GM19463 (cell line): Measurements from ENCODE around the gene L3MBTL3.
"Not testable (repeated sequence)": the region's sequence is repeated elsewhere in the genome, so short reads cannot be mapped to it uniquely, and the experiment has no call there.

Experiments used
- ATAC-seq: cut with Tn5 transposase; IDR thresholded peaks from one replicate; pipeline ENCODE4 v1.9.1; 2021; ENCODE audit warnings: mild to moderate bottlenecking, moderate library complexity; ENCODE audit not compliant: unreplicated experiment

Gene L3MBTL3

GRCh38 chr6:130173377-130174004 is 155.1 kb downstream of the L3MBTL3 start:
- ATAC-seq, result not testable (repeated sequence)

GRCh38 chr6:130176378-130176777 is 158.0 kb downstream of the L3MBTL3 start:
- no peak for ATAC-seq

DNA sequence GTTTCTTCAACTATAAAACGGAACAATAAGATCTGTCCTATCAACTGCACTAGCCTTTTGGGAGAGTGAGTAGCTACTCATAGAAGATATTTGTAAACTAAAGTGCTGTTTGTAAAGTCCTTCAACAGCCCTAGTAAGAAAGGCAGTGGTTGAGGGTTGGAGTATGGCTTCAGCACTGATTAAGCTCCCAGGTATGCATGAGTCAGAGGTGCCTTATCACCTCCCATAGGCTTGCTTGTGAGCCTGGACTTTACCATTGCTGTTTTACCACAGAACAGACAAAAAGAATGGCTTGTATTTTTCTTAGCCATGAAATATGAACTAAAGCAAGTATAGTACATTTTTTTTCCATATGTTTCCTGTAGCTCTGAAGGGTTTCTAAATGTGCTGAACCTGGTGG is 160.3 kb downstream of the L3MBTL3 start:
- no peak for ATAC-seq

DNA sequence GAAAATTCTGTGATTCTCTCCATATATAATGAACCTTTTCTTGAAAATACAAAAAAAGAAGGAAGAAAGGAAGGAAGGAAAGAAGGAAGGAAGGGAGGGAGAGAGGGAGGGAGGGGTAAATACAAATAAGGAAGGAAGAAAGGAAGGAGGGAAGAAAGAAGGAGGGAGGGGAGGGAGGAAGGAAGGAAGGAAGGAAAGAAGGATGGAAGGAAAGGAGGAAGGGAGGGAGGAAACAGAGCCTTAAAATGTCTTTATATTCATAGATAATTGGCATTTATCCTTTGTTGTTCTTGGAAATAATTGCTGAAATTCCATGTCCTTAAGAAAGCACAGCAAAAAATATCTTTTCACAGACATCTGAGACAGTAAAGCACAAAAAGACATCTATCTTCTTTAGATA is 164.1 kb downstream of the L3MBTL3 start:
- ATAC-seq, result no peak

- peak; percentile 53 for ATAC-seq
Measured at GRCh38 chr6:130183271-130184222, 165.2 kb downstream of the L3MBTL3 start.

GRCh38 chr6:130185658-130186057 is 167.3 kb downstream of the L3MBTL3 start:
- no peak for ATAC-seq

DNA sequence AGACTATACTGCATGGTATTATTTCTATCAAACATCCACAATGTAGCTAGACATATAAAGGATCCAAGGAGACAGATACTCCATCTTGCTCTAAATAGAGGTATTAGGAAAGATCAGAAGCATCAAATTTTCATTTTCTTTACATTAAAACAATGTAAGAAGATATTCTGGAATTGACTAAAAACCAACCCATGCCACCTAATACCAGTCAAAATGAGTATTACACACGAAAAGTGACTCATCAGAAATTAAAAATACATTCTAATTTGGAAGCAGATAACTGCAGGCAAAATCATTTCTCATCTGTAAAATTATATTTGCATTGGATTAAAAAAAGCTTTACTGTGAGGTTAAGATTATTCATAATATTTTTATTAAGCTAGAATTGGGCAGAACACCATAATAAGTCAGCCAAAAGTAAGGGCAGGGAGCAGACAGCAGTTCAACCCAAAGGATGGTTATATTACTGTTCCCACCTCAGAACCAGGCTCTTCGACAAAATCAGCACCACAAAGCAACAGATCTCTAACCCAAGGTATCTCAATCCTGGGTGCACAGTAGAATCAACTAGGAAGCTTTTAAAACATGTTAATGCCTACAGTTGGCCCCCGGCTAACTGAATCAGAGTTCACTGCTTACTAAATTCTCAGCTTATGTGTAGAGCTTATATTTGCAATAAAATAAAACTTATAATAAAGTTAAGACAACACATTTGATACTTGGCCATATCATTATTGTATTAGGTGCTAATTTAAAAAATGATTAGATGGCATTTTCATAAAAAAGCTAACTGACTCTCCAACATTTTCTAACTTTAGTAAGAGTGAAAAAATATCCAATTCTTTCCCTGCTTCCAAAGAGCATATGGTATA is 169.2 kb downstream of the L3MBTL3 start:
- no peak for ATAC-seq

DNA sequence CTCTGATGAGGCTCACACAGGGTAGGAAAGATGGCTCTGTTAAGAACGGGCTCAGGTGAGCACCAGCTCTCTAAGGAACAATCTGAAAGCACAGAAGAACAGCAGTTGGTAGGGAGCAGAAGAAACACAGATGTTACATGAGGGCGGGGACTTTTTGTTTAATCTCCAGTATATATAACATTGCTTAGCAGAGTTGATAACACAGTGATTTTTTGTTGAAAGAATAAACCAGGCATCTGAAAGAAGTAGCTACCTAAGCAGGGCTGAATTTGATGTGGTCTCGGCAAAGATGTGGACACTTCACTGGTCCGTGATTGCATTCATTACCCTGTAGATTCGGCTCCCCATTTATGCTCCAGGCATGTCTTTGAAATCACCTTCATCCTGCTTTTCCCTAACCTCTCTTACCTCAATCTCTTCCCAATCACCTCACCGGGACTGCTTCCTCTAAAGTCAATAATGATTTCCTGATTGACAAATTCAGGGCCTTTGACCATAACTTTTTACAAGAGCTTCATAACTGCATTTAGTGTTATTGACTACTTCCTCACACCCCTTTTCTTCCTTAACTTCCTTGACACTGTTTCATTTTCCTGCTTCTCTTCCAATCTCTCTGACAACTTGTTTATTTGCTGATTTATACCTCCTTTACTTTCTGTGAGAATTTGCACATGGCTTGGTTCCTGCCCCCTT is 170.0 kb downstream of the L3MBTL3 start:
- ATAC-seq, result no peak

DNA sequence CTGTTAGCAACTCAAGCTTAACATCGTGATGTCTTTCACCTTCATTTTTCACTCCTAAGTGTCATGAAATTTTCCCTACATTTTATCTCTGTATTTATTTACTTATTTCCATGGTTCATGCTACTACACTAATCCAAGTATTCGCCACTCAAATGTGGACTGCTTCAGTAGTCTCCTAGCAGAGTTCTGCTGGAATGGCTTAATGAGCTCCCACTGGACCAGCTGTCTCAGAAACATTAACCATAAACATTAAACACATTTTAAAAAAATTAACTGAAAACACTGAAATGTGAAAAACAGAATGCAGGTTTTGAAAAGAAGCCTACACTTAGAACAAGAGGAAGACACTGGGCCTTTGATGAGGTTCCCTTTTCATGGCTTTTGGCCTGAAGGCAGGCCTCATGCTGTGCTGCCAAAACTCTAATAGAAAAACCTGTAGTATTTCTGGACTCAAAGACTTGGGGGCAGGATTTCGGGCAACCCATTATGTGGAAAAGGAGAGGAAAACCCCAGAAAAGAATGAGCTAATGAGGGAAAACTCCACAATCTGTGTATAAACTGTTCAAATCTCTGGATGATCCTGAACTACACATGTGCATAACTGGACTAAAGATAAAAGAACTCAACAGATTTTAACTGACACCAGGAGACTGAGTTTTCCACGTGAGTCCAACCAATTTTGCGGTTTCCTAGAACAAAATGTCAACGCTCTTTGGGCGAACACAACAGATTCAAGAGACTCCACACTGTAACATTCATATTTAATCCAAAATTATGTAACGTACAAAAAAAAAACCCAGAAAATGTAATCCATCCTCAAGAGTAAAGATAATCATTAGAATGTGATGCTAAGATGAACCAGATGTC is 171.4 kb downstream of the L3MBTL3 start:
- ATAC-seq, result no peak
